ENCODE data around the gene CUL2.

- no peak for TF ChIP-seq CTCF (IDR thresholded peaks at IDR 0.05)
- TF ChIP-seq EP300 (IDR thresholded peaks at IDR 0.05) = no peak
- TF ChIP-seq POLR2A (IDR thresholded peaks at IDR 0.05) = no peak
- no peak for TF ChIP-seq POLR2AphosphoS5 (IDR thresholded peaks at IDR 0.05)
Measured at GRCh38 chr10:35091994-35092790, 2.1 kb upstream of the CUL2 start.
